GM21367 (cell line): ENCODE results near the gene PITPNC1.
"Not testable (repeated sequence)": the region's sequence is repeated elsewhere in the genome, so short reads cannot be mapped to it uniquely, and the experiment has no call there.

ENCODE experiments used
- ATAC-seq: cut with Tn5 transposase; IDR thresholded peaks from one replicate; pipeline ENCODE4 v1.9.1; 2021; ENCODE audit not compliant: unreplicated experiment

The PITPNC1 gene

DNA sequence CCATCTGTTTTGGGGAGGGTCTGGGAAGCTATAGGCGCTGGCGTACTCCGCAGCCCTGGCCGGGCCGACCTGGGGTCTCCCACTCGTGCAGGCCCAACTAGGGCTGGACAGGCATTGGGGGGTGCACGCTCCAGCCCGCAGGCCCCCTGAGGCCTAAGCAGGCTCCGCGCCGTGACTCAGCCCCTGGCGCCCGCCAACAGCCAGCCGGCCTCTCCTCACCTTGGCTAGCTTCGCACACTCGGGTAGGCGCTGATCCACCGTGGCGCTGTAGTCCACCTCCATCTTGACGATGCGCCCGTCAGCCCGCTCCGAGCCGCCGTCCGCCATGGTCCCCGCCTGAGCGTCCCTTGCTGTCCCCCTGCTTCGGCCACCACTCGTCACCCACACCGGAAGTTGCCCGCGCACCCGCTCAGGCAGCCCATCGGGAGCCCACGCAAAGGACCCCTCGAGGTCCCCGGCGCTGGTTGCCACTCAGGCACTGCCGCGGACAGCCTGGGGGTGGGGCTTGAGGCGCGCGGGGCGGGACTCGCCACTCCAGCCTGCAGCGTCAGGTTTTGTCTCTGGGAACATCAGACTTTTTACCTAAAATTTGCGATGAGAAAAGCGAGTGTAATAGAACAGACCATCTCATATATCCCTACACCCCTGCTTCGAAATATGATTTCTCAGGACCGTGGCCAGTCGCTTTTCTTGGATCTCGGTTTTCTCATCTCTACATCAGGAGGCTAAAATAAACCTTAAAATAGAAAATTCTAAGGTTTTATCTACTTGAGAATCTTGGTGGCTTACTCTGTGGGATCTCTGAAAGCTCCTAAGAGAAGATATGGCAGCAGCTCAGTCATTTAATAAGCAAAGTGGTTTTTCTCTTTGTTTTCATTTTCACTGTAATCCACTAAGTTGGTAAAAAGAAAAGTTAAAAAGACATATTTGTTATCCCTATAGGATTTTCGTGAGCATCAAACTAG lies 10.6 kb upstream of the PITPNC1 start, which contains the start of gene PSMD12:
Gene PSMD12, minus strand, starts transcription at position 385 of the 965 bp plus-strand sequence. Its CDS starts 58 bp downstream, at position 327.
- peak; percentile 86 for ATAC-seq

DNA sequence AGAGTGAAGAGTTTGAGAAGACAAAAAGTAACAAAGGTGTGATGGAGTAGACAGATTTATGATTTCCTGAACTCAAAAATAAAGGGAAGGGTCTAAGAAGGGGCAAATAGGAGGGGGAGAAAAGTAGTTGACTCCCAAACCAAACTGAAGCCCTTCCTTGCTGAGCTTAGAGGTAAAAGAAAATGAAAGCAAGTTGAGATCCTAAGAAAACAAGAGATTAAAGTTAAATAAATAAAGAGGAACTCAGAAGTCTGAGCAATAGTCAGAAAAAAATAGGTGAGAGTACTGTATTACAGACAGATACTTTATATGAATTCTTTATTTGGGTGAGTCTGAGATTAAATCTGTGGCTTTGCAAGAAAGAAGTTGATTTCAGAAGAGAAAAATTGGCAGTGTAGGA lies 7.4 kb upstream of the PITPNC1 start:
- ATAC-seq: no peak

DNA sequence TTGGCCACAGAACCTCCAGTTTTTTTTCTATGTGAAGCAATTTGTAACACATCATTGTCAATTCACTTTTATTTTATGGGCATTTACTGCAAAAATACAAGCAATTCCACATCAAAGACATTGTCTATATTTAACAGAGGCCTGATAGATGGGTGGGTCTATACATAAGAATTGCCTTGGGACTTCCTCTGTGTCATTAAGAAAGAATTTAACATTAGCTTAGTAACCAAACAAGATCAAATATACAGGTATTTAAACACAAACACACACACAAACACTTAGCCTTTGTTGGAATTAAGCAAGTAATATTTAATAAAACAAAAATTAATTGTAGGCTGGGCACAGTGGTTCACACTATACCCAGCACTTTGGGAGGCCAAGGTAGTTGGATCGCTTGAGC lies 4.3 kb upstream of the PITPNC1 start:
- ATAC-seq: no peak

DNA sequence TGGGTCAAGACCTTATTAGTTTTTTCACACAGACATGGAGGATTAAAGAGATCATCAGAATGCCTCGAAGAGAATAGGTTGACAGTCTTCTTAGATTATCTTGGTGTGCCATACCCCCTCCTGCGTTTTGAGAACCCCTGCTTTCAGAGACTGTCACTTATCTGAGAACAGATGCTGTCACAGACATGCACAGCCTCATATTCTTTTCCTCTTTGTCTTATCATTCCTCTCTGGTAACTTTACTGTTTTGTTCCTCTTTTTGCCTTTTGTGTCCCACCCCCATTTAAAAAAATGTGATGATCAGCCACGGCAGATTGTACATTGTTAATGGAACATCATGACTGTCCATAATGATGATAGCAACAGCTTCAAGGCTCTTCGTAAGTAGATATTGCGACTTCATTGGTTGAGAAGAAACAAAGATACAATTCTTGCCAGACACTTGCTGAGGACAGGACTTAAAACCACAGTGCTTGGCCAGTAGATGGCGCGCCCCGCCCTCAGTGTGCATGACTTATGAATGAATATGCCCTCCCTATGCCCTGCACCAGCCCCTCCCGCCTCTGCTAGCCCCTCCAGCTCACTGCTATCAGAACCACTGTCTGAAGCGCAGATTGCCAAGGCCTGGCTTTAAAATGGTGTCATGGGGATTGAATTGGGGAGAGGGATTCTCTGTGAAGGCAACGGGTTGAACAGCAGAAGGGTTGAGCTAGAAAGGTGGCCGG lies 2.6 kb upstream of the PITPNC1 start:
- ATAC-seq: peak; percentile 34

DNA sequence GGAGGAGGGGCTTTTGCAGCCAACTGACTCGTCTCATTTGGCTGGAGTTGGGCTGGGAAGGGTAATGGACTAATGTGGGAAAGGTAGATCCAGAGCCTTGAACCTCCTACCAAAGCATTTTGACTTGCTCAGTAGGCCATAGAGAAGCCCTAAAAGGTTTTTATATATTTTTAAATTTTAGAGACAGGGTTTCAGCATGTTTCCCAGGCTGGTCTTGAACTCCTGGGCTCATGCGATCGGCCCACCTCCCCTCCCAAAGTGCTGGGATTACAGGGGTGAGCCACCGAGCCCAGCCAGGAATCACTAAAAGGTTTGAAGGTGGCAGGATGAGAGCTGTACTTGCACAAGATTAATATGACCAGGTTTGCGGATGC lies 2.0 kb upstream of the PITPNC1 start:
- no peak for ATAC-seq

DNA sequence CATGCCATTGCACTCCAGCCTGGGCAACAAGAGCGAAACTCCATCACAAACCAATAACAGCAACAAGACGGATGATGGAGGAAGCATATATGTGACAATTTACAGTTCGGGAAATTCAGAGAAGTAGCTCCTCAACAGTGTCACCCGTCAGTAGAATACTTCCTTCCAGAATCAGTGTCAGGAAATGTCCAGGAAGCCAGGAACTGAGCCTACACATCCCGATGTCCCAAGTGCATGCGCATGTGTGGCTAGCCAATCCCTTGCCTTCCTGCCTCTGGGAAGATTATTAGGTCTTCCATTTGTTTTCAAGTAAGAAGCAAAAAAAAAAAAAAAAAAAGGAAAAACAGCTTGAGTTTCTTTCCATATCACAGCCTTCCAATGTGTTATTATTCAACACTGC lies 1.4 kb upstream of the PITPNC1 start:
- ATAC-seq: no peak

DNA sequence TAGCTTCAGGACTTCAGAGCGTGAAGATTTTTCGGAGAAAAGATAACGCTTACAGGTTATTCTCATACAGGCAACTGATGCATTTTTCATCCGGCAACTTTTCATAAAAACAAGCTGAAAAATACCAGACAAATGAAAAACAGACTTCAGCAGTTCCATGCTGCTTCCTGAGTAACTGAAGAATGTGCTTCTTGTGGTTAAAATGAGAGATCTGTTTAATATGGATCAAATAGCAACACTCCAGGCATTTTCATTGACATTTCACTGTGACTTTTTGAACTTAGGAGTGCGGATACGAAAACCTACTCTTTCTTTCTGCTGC lies 705 bp upstream of the PITPNC1 start:
- ATAC-seq: no peak

DNA sequence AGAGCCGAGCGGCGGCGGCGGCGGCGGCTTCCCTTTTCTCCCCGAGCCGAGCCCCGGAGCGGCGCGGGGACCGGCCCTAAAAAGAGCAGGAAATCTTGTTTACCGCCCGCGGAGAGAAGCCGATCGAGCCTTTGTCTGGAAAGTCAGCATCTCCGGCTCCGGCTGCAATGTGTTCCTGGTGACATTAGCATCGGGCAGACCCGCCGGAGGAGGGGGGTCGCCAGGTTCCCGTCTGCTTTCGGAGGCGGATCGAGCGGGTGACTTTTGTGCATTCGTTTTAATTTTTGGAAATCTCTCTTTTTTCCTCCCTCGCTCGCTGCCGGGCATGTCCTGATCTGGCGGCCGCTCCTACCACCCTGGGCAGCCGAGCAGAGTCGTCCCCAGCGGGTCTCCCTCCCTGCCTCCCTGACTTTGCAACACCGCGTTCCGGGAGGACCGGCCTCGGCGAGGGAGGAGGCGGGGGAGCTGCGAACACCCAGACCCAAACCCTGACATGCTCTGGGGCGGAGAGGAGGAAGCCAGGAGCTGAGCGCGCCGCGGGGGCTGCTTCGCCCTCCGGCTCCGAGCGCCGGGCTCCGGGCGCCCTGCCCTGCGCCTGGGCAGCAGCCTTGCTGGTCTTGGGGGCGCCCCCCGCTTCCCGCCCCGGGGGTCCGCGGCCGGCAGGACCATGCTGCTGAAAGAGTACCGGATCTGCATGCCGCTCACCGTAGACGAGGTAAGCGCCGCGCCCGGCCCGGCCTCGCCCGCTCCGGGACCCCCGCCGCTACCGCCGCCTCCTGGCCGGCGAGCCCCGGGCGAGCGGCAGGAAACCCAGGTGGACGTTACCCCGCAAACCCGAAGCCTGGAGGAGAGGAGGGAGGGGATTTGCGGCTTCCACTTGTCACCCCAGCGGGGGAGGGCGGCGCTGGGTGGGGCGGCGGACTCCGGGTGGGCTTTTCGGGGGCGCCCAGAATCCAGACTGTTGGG lies 690 bp downstream of the PITPNC1 start:
- ATAC-seq: peak; percentile 21

DNA sequence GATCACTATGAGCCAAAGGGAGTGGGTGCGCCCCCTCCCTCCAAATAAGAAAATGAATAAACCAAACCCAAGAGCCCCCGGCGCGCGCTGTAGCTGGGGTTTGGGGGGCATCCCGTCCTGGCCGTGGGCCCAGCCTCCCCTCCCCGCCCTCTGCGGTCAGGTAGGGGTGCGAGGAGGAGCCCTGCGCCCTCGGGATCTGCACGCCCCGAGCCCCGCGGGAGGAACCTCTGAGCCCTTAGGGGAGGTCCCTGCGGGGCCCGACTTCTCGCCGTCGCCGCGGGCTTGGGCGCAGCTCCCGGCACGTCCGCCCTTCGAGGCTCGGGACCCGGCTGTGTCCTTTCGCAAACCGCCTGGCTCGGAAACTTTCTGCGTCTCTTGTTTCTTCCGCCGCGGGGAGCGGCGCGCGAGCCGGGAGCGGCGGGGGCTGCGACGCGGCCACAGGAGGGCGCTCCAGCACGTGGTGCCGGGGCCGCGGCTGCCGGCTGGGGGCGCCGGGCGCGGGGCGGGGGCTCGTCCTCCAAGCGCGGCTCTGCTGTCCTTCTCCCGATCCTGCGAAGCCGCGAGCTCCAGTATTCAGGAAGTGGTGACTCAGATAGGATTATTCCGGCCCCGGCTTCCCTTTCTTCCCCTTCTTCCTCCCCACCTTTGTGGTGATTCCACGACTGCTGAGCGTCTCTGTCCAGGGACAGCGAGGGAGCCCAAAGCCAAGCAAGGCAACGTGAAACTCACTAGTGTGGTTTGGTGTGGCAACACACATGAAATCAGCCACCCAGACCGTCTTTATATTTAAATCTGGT lies 1.6 kb downstream of the PITPNC1 start:
- no peak for ATAC-seq

DNA sequence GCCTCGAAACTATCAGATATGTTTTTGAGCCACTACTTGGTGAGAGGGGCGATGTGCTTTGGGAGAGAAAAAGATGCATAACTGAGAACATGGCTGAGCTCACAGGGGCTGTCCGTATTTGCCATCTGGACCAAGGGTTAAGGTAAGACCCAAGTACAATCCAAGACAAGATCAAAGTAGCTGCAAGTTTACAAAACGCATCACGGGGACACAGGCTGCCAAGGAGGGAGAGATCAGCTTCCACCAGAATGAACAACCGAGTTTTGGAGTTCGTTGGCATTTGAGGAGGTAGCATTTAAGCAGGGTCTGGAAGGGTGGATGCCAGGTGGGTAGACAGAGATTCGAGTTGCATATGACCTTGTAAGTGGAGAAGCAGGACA lies 2.2 kb downstream of the PITPNC1 start:
- no peak for ATAC-seq

DNA sequence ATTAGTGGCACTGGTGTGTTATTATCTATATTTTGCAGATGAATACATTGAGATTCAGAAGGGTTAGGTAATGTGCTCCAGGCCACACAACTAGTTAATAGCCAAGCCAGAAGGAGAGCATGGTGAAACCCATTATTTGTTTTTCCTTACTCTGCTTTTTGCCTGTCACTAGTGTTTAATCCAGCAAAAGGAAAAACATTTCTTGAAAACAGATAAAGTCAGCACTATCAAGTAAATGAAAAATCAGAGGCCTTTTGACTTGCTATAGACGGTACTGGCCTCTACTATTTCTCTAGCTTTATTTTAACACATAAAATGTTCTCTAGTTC lies 4.8 kb downstream of the PITPNC1 start:
- ATAC-seq: no peak

DNA sequence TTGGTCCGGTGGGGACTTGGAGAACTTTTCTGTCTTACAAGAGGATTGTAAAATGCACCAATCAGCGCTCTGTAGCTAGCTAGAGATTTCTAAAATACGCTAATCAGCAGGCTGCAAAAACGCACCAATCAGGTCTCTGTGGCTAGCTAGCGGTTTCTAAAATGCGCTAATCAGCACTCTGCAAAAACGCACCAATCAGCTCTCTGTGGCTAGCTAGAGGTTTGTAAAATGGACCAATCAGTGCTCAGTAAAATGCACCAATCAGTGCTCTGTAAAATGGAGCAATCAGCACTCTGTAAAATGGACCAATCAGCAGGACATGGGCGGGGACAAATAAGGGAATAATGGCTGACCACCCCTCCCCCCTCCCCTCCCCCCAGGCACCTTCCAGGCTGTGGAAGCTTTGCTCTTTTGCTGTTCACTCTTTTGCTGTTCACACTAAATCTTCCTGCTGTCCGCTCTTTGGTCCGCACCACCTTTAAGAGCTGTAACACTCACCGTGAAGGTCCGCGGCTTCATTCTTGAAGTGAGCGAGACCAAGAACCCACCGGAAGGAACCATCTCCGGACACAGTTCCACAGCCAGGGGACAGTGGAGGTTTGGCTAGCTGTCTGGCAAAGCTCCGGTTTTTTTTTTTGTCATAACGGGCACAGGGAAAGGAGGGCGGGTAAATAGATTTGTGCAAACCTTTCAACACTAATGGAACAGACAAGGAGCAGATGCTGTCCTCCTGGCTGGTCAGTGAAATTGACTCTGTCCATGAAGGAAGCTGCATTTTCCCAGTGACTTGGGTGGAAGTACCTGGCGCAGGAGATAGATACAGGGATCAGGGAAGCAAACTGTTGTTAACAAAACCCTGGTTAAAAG lies 8.3 kb downstream of the PITPNC1 start:
- no peak for ATAC-seq

DNA sequence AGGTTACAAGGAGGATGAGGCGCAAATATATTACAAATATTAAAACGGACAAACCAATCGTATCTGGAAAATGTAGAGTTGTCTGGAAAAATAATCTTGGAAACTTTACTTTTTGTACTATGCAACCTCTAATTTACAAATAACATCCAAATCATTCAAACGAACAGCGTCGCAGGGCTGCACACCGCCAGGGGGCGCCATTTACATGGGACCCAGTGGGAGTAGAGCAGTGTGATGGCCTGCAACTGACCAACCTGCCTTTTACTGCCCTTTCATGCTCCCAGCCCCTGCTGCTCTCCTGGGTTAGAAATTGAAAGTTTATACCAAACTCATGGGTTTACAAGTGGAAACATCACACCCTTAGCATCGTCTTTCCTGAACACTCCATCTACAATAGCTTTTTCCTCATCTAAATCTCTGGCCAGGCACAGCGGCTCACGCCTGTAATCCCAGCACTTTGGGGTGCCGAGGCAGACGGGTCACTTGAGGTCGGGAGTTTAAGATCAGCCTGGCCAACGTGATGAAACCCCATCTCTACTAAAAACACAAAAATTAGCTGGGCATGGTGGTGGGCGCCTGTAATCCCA lies 10.0 kb downstream of the PITPNC1 start:
- ATAC-seq: no peak

DNA sequence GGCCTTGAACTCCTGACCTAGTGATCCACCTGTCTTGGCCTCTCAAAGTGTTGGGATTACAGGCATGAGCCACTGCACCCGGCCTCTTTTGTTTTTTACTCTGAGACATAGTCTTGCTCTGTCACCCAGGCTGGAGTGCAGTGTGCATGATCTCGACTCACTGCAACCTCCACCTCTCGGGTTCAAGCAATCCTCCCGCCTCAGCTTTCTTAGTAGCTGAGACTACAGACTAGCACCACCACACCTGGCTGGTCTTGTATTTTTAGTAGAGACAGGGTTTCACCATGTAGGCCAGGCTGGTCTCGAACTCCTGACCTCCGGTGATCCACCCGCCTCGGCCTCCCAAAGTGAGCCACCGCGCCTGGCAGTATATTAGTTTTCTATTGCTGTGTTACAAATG lies 11.5 kb downstream of the PITPNC1 start:
- ATAC-seq: not testable (repeated sequence)

DNA sequence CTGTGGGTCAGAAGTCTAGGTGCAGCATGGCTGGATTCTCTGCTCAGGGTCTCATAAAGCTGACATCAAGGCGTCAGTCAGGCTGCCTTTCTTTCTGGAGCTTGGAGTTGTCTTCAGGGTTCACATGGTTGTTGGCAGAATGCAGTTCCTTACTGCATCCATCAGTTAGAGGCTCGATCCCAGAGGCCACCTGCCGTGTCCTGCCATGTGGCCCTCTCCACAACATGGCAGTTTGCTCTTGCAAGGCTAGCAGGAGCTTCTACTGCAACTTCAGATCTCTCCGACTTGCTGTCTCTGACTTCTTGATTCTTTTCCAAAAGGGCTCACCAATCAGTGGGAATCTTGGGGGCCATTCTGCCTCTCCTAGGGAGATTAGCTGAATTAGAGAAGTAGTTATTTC lies 11.9 kb downstream of the PITPNC1 start:
- no peak for ATAC-seq

DNA sequence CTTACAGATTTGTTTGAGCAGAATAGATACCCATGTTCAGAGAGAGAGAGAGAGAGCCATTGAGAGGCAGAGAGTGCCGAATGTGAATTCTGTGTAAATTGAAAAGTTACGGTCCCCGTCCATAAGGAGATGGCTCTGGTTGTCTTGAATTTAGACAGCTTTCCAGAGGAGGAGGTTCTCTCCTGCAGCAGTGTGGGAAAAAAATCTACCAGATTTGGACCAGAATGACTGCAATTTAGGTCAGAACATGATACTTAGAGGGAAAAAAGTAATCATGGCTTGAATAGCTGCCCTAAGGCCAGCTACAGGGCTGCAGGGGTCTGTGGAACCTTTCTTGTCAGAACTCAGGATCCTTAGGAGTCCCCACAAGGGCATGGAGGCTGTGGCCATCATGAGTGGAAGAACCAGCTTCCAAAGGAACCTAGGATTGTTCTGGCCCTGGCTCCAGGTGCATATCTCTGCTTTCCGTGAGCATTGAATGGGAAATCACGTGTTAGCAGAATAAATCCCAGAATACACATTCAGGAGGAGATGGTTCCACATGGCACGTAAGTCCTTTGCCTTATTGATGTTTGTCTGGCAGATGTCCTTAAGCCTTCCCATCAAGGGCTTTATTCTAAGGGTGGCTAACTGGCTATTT lies 13.0 kb downstream of the PITPNC1 start:
- no peak for ATAC-seq

DNA sequence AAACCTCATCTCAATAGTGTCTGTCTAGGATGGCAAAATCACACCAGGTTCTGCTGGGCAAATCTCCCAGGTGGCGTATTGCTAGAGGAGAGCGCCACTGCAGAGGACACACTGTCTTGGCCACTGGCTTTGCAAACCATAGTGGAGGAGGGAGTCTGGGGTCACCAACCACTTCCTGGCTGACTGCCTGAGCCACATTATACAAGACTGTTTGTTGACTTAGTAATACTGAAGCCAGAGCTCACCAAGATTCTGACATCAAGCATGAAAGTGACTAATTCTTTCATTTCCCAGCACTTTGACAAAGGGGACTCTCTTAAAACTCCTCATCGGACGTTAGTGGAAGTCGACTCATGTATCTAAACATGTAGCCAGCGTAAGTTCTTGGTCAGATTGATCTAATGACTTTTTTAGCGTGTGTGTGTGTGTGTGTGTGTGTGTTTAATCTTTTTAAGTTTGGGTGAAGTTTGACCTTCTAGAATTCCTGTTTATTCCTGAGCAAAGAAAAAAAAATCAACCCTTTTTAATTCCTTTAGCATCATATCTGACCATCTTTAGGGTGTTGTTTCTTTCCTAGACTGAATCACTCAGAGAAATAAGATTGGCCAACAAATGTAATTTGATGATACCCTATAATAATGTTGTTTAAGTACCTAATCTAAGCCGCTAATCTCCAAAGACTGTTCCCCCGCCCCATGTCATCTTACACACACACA lies 13.7 kb downstream of the PITPNC1 start:
- ATAC-seq: peak; percentile 93

DNA sequence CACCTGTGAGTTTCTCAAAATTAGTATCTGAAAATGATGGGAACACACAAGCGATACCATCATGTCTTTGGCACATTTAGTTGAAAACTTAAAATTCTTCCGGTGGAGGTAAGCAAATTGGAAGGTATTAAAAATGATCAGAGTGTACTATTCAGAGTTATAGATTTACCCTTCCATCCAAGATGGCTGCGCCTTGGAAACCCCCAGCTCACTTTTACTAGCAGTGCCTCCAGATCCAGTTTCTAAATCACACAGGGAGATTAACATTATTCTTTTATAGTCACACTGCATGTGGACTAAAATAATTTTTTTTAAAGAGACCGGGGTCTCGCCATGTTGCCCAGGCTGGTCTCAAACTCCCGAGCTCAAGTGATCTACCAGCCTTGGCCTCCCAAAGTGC lies 15.0 kb downstream of the PITPNC1 start:
- ATAC-seq: no peak
